Spleen (tissue), 7 donors: ENCODE data around the gene NRIP3.

Experiments used
- POLR2AphosphoS5 ChIP-seq, 3 donors: sonication (generic); formaldehyde crosslinking; IDR thresholded peaks; one replicate each; pipeline ENCODE4 v1.5.1; 2017; ENCODE audit warnings: antibody characterized with exemption in 3 of 3
- TF ChIP-seq, protein P1 (sequence below), 11 experiments: fragments of 200-600 bp in 7 of 11; fragments of 450-650 bp in 4 of 11; sonication (generic) in 4 of 11; IDR thresholded peaks in 8 of 11; conservative IDR thresholded peaks in 3 of 11; 1 replicate in 7 of 11; 2 replicates in 4 of 11; pipeline versions ENCODE4 v1.4.0 to v1.8.0; 2016 to 2021; ENCODE audit warnings: antibody characterized with exemption in 11 of 11, inconsistent platforms in 4 of 11, mild to moderate bottlenecking in 1 of 11
- donor health status: DM: no; HTN: no; CAD: no; lungs with moderate emphysema.
- donor health status: DM: no; HTN: no; CAD: no.
- donor health status: DM: no; HTN: no; CAD: no.

DNA sequence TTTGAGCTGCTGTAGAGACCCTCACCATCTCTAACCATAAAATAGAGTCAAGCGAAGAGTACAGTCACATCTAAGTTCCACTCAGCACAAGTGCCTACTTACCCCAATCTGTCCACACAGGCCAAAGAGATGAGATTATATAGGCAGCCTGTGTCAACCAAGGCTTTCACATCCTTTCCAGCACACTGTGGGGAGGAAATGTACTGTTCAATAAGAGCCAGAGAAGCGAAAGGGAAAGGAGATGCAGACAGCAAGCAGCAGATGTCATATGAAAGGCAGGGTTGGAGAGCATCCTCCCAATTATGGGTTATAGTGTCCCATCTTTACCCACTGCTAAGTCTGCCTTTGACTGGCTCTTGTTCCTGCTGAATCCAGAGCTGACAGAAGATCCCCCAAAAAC, 16.4 kb downstream of the NRIP3 start:
- TF ChIP-seq, protein P1, sequence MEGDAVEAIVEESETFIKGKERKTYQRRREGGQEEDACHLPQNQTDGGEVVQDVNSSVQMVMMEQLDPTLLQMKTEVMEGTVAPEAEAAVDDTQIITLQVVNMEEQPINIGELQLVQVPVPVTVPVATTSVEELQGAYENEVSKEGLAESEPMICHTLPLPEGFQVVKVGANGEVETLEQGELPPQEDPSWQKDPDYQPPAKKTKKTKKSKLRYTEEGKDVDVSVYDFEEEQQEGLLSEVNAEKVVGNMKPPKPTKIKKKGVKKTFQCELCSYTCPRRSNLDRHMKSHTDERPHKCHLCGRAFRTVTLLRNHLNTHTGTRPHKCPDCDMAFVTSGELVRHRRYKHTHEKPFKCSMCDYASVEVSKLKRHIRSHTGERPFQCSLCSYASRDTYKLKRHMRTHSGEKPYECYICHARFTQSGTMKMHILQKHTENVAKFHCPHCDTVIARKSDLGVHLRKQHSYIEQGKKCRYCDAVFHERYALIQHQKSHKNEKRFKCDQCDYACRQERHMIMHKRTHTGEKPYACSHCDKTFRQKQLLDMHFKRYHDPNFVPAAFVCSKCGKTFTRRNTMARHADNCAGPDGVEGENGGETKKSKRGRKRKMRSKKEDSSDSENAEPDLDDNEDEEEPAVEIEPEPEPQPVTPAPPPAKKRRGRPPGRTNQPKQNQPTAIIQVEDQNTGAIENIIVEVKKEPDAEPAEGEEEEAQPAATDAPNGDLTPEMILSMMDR (IDR thresholded peaks at IDR 0.05 in 8 of 11, conservative IDR thresholded peaks at IDR 0.05 in 3 of 11), result no peak
- no peak for TF ChIP-seq POLR2AphosphoS5 (IDR thresholded peaks at IDR 0.05)
